Skin of body (tissue), 2 donors: ENCODE results near the gene MOCOS. TPM values are rescaled to one million over a fixed set of nuclear protein-coding genes. Genes with fewer than 3 reads are reported as not detected.

Experiments
- DNase-seq: peaks from one replicate; lab custom pipeline; 2025; lab: John Stamatoyannopoulos, UW
- total RNA-seq: library from RNA; depleted of rRNA; stranded (reverse); fragments of >200 nt; gene quantifications from one replicate; pipeline ENCODE4 v1.2.3, GENCODE V29; 2014

MOCOS gene
- total RNA-seq, 1 donor from 2014 or later = 1.6 TPM

DNA sequence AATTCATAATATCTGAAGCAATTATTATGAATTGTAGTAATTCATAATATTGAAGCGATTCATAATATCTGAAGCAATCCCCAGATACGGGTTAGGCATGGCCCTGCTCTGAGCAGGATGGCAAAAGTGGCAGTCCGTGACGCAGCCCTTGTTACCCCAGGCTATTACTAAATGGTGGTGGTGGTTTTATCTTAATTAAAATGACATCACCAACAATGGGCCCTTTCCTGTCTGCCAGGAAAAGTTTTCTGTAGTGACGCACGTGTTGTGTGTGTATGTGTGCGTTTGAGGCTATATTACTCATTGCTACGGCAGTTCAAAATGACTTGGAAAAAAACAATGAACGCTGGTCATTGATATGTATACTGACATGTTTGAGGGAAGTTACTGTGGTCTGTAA, 10.6 kb upstream of the MOCOS start:
- DNase-seq = no peak

DNA sequence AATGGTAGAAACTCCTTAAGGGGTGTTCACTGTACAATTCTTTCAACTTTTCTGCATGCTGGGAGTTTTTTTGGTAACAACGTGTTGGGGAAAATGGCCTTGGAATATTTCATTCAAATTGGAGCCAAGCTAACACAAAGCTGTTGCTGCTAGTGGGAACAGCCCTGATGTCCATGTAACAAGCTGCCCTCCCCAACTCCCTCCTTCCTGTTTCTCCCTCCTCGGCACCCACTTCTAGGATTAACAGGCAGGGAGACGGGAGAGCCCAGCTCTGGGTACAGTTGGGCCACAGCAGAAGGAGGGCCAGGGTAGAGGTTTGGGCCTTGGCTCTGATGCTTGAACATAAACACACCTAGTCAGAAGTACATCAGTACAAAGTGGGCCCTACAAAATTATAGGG, 9.4 kb upstream of the MOCOS start:
- no peak for DNase-seq

GRCh38 chr18:36179562-36180355, 7.5 kb upstream of the MOCOS start:
- DNase-seq = no peak

DNA sequence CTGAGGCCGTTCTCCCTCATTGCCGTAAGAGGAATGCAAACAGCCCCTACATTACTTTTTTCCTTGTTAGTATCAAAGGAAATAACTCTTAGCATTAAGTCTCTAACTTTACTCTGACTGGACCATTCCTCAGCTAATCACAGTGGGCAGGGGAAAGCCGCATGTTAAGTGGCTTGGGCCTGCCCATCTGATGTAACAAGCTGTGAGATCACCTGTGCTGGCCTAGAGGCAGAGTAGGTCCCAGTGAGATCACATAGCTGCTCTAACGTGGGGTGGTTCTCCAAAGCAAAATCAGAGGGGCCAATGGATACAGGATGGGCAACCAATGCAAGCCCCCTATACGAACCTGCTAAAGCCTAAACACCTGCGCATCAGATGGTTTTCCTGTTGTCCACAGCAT, 5.9 kb upstream of the MOCOS start:
- no peak for DNase-seq

DNA sequence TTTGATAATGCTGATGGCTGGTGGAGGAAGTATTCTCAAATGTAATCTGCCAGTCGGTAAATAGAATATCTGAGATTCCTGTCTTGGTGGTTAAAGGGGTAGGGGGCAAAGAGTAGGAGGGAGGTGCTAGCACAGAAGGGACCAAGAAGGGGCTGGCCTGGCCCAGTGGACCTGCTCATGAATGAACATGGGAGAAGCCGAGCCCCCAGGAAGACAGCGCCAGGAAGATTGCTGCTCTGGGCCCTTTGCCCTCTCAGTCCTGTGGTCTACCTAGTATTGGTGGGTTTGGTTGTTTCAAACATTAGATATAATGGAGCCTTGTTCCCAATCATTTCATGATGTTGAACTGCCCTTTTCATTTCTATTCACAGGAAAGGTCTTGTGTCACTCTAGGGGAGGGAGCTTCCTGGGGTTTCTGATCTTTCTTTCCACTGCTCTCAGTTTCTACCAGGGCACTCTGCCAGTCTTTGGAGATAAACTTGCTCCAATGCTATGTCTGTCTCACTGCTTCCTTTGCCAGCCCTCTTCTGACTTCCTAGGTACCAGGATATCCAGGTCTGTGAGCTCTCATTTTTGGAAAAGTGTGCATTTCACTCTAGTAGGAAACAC, 5.3 kb upstream of the MOCOS start:
- DNase-seq = no peak

DNA sequence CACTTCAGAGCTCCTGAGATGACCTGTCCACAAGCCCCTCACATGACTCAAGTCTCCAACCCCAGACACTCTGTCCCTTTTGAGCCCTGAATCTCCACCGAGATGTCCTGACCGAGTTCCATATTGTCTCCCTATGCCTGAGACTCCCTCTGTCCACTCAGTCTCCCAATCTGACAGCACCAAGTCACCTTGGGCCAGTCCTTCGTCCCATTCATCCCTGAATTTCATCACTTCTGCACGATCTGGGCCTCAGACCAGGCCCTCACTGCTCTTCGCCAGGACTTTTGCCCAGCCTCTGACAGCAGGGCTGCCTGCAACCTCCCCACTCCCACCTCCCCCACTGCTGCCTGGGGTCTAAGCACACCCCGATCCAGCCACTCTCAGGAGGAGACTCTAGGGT, 4.3 kb upstream of the MOCOS start:
- no peak for DNase-seq

DNA sequence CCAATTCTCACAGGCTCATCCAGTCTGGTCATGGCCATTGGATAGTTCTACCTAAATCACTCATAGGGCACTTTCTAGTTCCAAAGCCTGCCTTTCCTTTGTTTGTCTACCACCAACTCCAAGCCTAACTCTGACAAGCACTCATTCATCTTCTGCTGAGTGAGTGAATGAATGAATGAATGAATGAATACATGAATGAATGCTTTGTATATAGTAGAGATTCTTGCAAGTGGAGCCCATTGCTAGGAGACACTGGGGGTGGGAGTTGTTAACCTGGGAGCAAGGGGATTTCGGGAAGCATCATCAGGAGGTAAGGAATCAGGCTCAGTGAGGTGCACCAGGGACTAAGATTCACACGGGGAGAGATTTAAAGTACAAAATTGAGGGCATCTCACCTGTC, 3.3 kb upstream of the MOCOS start:
- DNase-seq = no peak

DNA sequence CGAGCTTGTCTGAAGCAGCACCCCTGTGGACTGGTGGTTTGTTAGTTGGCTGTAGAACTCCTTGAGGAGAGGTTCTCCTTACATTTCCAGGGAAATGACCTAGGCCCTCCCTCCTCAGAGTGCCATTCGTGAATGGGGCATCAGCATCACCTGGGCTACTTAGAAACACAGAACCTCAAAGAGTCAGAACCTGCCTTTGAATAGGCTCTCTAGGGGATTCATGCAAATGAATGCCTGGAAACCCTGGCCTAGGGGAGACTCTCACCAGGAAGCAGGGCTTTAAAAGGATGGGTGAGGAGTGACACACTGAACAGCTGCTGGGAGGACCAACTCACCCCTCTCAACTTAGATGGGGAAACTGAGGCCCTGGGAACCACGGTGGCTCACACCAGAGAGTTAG, 2.1 kb upstream of the MOCOS start:
- DNase-seq = no peak

GRCh38 chr18:36185901-36186460, 1.3 kb upstream of the MOCOS start:
- no peak for DNase-seq

GRCh38 chr18:36186461-36187192, 670 bp upstream of the MOCOS start:
- no peak for DNase-seq

DNA sequence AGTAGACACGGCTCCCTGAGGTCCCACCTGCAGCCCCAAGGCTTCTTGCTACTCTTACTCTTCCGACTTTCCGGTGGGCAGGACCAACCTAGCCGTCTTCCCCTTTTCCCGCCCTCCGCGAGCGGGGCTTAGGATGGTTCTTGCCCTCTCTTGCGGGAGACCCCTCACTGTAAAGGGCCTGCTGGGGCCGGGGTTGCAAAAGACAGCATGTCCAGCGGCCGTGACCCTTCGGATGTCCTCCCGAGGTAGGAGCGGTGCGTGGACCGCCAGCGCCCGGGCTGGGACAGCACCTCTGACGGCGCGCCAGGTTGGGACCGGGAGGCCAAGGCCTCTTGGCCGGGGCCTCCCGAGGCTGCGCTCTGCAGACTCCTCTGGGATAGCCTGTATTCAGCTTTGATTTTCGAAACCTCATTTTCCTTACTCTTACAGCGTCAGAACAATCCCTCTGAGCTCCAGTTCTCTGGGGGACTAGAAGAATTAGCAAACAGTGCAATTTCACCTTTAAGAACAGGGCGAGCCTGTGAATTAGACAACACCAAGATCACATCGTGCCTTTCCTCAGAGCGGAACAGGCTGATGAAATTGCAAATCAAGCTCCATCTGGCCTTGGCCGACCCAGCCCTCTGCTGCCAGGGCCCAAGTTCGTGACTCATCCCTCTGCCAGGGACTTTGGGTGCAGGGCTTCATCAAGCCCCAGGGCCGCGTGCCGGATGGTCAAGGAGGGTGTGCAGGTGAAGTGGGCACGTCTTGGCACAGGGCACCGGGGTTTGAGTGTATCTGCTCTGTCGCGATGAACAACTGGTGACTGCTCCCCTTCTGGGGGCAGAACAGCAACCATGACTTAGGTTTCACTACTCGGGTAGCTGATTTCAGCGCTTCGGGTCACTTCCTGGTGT, 777 bp downstream of the MOCOS start:
- no peak for DNase-seq

DNA sequence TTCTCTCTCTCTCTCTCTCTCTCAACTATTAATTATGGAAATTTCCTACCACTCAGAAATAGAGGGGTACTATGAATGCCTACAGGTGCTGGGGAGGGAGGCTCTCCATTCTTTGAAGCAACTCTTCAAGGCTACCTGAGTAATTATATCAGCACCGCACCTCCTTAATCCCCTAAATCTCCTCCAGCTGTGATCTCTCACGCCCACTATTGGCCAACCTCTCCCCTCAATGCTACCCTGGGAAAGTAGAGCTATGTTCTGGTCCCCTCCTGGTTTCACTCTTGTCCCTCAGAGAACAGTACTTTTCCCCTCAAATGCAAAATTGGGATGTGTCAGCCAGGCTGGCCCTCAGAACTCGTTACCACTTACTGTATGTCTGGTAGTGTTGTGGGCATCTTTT, 1.6 kb downstream of the MOCOS start:
- DNase-seq = no peak

GRCh38 chr18:36189486-36189885, 2.2 kb downstream of the MOCOS start:
- DNase-seq = no peak

GRCh38 chr18:36191286-36191685, 4.0 kb downstream of the MOCOS start:
- DNase-seq = no peak

DNA sequence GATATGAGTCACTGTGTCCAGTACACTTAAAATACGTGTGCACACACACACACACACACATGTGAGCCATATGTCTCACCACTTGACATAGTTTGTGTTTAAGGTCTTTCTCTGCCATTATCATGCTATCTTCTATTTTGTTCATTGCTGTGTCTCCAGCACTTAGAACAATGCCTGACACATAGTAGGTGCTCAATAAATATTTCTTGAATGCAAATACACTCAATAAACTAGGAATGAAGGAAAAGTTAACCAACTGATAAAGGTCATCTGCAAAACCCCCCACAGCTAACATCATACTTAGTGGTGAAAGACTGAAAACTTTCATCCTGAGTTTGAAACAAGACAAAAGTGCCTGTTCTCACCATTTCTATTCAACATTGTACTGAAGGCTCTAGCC, 4.4 kb downstream of the MOCOS start:
- DNase-seq = no peak

- no peak for DNase-seq
These were observed 7.5 kb downstream of the MOCOS start for GRCh38 chr18:36194600-36195315.

DNA sequence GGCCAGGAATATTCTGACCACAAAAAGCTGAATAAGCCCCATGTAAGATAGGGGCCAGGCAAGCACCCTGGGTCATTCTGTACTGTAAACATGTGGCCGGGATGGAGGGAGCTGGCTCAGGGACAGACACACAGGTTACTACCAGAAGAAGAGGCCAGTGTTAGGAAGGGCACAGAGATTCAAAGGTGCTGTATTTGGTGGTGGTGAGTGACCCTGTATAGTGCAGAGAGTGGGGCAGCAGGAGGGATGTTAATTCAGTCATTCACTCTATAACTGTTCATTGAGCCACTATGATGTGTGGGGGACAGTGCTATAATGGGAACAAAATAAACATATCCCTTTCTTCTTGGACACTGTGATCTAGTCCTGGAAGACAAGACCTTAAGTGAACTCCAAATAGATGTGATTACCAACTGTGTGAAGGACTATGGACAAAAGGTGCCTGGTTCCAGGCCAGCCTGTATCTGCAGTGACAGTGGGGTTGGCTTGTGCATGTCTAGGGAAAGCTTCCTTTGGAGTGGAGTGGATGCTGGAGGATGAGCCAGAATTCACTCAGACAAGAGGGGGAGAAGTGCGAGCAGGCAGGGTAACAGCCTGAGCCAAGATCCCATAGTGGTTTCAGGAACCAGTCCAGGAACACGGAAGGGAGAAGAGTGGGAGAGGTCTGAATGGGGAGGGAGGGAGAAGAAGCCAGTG, 8.3 kb downstream of the MOCOS start:
- no peak for DNase-seq

GRCh38 chr18:36196238-36196995, 9.1 kb downstream of the MOCOS start:
- no peak for DNase-seq

DNA sequence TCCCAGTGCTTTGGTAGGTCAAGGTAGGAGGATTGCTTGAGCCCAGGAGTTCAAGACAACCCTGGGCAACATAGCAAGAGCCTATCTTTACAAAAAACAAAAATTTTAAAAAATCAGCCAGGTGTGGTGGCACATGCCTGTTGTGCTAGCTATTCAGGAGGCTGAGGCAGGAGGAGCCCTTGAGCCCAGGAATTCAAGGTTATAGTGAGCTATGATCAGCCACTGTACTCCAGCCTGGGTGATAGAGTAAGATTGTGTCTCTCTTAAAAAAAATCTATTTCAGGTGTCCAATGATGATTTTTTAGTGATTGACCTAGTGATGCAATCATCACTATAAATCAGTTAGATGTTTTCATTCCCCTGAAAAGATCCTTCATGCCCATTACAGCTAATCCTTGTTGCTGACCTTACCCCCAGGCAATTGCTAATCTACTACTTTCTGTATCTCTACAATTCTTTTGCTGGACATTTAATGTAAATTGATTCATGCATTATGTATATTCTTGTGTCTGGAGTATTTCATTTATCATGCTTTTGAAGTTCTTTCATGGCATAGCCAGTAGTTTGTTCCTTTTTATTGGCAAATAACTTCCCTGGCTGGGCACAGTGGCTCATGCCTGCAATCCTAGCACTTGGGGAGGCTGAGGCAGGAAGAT, 10.3 kb downstream of the MOCOS start:
- no peak for DNase-seq
